Stimulated activated naive CD8-positive, alpha-beta T cell treated with anti-CD3 and anti-CD28 coated beads, Interleukin-15, Interleukin-2, amounts not matched to agents 100 ng/mL and 50 ng/mL, for 24 hours (primary cell): ENCODE measurements around the gene MRGPRF.

ENCODE experiments used
- H3K27ac Mint-ChIP-seq: one replicate; pipeline ENCODE4 v1.8.0; 2021; ENCODE audit warnings: mild to moderate bottlenecking, mixed read lengths
- H3K27me3 Mint-ChIP-seq: one replicate; pipeline ENCODE4 v1.8.0; 2021; ENCODE audit warnings: mixed read lengths
- H3K36me3 Mint-ChIP-seq: one replicate; pipeline ENCODE4 v1.8.0; 2021; ENCODE audit warnings: low read depth, mixed read lengths
- H3K4me1 Mint-ChIP-seq: one replicate; pipeline ENCODE4 v1.8.0; 2021; ENCODE audit warnings: low read depth, mixed read lengths
- H3K4me3 Mint-ChIP-seq: one replicate; pipeline ENCODE4 v1.8.0; 2021; ENCODE audit warnings: mild to moderate bottlenecking, mixed read lengths
- H3K9me3 Mint-ChIP-seq: one replicate; pipeline ENCODE4 v1.8.0; 2021; ENCODE audit warnings: mixed read lengths

The MRGPRF gene, protein sequence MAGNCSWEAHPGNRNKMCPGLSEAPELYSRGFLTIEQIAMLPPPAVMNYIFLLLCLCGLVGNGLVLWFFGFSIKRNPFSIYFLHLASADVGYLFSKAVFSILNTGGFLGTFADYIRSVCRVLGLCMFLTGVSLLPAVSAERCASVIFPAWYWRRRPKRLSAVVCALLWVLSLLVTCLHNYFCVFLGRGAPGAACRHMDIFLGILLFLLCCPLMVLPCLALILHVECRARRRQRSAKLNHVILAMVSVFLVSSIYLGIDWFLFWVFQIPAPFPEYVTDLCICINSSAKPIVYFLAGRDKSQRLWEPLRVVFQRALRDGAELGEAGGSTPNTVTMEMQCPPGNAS

GRCh38 chr11:69013009-69013951 is at the start of gene MRGPRF:
Gene MRGPRF, minus strand, starts transcription at chr11:69013246. Its CDS starts 3,345 bp downstream, at chr11:69009901.
- Mint-ChIP-seq H3K27ac (no peak within 1 kb of the TSS), H3K4me3 (no peak within 1 kb of the TSS), H3K36me3 (no peaks in the 10 kb centered on the region), H3K27me3 (peaks cover 23% of the 10 kb centered on the region), H3K4me1 (no peaks in the 10 kb centered on the region), H3K9me3 (no peaks in the 10 kb centered on the region)

DNA sequence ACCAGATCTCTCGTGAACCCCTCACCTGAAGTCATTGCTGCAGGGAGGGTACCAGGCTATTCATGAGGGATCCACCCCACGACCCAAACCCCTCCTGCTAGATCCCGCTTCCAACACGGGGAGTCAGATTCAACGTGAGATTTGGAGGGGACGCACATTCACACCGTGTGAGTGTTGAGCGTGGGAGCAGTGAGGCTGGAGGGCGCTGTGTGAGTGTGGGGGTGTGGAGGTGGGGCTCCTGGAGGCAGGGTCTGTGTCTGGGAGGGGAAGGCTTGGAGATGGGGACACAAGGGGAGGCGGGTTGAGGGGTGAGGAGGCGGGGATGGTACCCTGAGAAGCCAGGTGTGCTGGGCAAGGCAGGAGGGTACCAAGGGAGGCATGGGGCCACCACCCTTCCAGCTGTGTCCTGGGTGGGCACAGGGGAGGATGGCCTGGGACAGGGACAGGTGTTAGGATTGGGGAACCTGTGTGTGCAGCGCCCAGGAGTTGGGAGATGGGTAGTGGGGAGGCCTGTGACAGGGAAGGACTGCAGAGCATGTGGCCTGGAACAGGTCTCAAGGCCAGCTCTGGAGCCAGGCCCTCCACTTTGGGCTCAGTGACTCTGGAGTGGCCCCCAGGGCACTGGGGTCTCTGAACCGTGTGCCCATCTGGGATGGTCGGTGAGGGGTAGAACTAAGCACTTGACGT is 49.3 kb upstream of the MRGPRF start:
- no peak overlapping the region for H3K27ac Mint-ChIP-seq
- no peaks in the 10 kb centered on the region for H3K27me3 Mint-ChIP-seq
- H3K4me1 Mint-ChIP-seq = no peaks in the 10 kb centered on the region
- H3K4me3 Mint-ChIP-seq = no peak overlapping the region
- no peaks in the 10 kb centered on the region for H3K36me3 Mint-ChIP-seq
- H3K9me3 Mint-ChIP-seq = no peaks in the 10 kb centered on the region

GRCh38 chr11:69061713-69062053 is 48.6 kb upstream of the MRGPRF start:
- no peaks in the 10 kb centered on the region for H3K4me1 Mint-ChIP-seq
- H3K36me3 Mint-ChIP-seq = no peaks in the 10 kb centered on the region
- no peak overlapping the region for H3K4me3 Mint-ChIP-seq
- no peak overlapping the region for H3K27ac Mint-ChIP-seq
- no peaks in the 10 kb centered on the region for H3K27me3 Mint-ChIP-seq
- H3K9me3 Mint-ChIP-seq = no peaks in the 10 kb centered on the region

- H3K27ac Mint-ChIP-seq = no peak overlapping the region
- H3K4me1 Mint-ChIP-seq = peaks cover 5% of the 10 kb centered on the region
- peaks cover 4% of the 10 kb centered on the region for H3K36me3 Mint-ChIP-seq
- no peaks in the 10 kb centered on the region for H3K9me3 Mint-ChIP-seq
- H3K4me3 Mint-ChIP-seq = no peak overlapping the region
- no peaks in the 10 kb centered on the region for H3K27me3 Mint-ChIP-seq
Measured at GRCh38 chr11:69060806-69061712, 48.0 kb upstream of the MRGPRF start.

GRCh38 chr11:69059985-69060384 is 46.9 kb upstream of the MRGPRF start:
- peaks cover 4% of the 10 kb centered on the region for H3K36me3 Mint-ChIP-seq
- H3K27ac Mint-ChIP-seq = no peak overlapping the region
- H3K4me1 Mint-ChIP-seq = peaks cover 14% of the 10 kb centered on the region

DNA sequence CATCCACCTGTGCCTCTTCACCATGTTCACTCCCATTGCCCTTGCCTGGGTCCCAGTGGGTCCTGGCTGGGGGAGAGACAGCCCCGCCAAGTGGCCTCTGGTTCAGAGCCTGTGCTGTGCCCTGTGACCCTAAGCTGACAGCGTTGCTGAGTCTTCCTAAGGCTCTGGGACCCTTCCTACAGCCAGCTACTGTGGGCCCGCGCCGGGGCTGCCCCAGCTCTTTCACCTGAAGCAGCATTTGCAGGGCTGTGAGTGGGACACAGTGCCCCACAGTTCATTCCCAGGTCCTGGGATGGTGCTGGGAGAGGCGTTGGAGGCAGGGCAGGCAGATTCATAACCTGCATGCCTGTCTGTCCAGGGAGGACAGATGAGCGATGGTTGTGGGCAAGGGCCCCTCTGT is 46.4 kb upstream of the MRGPRF start:
- Mint-ChIP-seq H3K36me3 (peaks cover 4% of the 10 kb centered on the region), H3K27ac (no peak overlapping the region), H3K4me3 (no peak overlapping the region), H3K27me3 (no peaks in the 10 kb centered on the region), H3K9me3 (no peaks in the 10 kb centered on the region), H3K4me1 (peaks cover 16% of the 10 kb centered on the region)

More at GRCh38 chr11:69059985-69060384, 46.9 kb upstream of the MRGPRF start:
- H3K9me3 Mint-ChIP-seq = no peaks in the 10 kb centered on the region
- no peaks in the 10 kb centered on the region for H3K27me3 Mint-ChIP-seq
- H3K4me3 Mint-ChIP-seq = no peak overlapping the region

DNA sequence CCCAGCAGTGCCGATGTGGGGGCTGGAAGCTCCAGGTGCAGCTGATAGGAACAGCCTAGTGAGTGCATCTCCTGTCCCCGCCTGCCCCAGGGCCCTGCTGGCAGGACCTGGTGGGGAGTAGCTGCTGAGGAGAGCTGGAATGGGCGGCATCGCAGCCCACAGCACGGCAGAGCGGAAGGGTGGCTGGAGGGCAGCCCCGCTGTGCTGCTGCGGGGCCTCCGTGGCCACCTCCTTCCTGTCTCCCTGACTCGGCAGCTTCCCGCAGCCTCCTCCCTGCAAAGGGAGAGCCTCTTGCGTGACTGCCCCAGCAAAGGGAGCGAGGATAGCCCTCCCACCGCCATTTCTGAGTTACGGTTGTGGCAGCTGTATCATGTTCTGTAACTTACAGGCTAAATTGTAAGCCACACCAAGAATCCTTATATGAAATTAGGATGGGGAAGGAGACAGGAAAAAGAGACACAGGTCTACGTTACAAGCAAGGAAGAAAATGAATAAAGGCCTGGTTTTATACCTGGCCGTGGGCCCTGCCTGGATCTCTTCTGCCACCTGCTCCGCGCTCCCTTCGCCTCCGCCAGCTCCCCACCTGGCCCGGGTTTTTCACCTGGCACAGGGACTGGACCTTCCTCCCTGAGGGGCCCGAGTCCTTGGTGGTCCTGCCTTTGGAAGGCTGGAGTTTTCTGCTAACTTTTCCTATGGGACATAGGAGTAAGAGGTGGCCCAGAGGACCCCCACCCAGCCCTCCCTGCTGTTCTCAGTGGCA is 45.6 kb upstream of the MRGPRF start:
- Mint-ChIP-seq H3K4me1 (peaks cover 16% of the 10 kb centered on the region), H3K27ac (no peak overlapping the region), H3K36me3 (peaks cover 4% of the 10 kb centered on the region), H3K4me3 (no peak overlapping the region), H3K27me3 (no peaks in the 10 kb centered on the region), H3K9me3 (no peaks in the 10 kb centered on the region)

- H3K27ac Mint-ChIP-seq = no peak overlapping the region
- H3K4me1 Mint-ChIP-seq = peaks cover 16% of the 10 kb centered on the region
- peaks cover 4% of the 10 kb centered on the region for H3K36me3 Mint-ChIP-seq
- H3K27me3 Mint-ChIP-seq = no peaks in the 10 kb centered on the region
- no peak overlapping the region for H3K4me3 Mint-ChIP-seq
- H3K9me3 Mint-ChIP-seq = no peaks in the 10 kb centered on the region
Measured at GRCh38 chr11:69057801-69058200, 44.8 kb upstream of the MRGPRF start.

- Mint-ChIP-seq H3K27ac (no peak overlapping the region), H3K9me3 (no peaks in the 10 kb centered on the region), H3K27me3 (no peaks in the 10 kb centered on the region), H3K4me1 (peaks cover 16% of the 10 kb centered on the region), H3K36me3 (peaks cover 4% of the 10 kb centered on the region), H3K4me3 (no peak overlapping the region)
Measured at GRCh38 chr11:69057236-69057635, 44.2 kb upstream of the MRGPRF start.

GRCh38 chr11:69055598-69056516 is 42.8 kb upstream of the MRGPRF start:
- Mint-ChIP-seq H3K27me3 (no peaks in the 10 kb centered on the region), H3K4me3 (peak overlapping the region; percentile 11), H3K4me1 (peaks cover 25% of the 10 kb centered on the region), H3K9me3 (no peaks in the 10 kb centered on the region), H3K27ac (peak overlapping the region; percentile 65), H3K36me3 (peaks cover 4% of the 10 kb centered on the region)

- peaks cover 29% of the 10 kb centered on the region for H3K4me1 Mint-ChIP-seq
- H3K36me3 Mint-ChIP-seq = peaks cover 4% of the 10 kb centered on the region
- no peaks in the 10 kb centered on the region for H3K27me3 Mint-ChIP-seq
- no peaks in the 10 kb centered on the region for H3K9me3 Mint-ChIP-seq
- no peak overlapping the region for H3K4me3 Mint-ChIP-seq
- H3K27ac Mint-ChIP-seq = no peak overlapping the region
Measured at GRCh38 chr11:69055212-69055586, 42.2 kb upstream of the MRGPRF start.

DNA sequence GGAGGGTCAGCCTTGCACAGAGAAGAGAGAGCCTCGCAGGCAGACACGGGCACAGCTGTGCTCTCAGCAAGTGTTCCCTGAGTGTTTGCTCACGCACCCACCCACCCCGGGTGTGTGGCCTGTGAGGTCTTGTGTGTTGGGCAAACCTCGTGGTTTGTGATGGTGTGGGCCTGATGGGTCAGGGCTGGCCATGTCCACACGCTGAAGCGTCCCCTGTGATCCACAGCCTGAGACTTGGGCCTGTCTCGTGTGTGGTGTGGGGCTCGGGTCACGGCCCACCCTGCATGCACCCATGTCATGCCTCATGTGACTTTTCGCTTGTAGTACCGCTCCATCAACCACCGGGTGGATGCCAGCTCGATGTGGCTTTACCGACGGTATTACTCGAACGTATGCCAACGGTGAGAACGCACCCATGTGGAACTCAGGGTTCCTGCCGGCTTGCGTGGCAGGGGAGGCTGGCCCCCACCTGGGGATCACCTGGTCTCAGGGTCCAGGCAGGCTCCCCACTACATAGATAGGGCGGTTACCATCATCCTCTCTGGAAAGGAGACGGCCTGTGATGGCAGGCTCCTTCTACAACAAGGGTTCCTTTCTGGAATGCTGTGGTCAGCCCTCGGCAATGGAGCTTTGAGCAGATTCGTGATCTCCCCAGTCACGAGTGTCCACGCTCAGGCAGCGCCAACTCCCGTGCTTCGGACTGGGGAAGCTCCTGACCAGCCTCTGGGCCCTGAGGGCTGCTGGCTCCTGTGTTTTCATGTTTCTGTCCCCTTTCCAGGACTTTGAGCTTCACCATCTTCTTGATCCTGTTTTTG is 41.6 kb upstream of the MRGPRF start:
- no peak overlapping the region for H3K4me3 Mint-ChIP-seq
- H3K27me3 Mint-ChIP-seq = no peaks in the 10 kb centered on the region
- H3K4me1 Mint-ChIP-seq = peaks cover 34% of the 10 kb centered on the region
- no peaks in the 10 kb centered on the region for H3K9me3 Mint-ChIP-seq
- H3K36me3 Mint-ChIP-seq = peaks cover 4% of the 10 kb centered on the region
- H3K27ac Mint-ChIP-seq = no peak overlapping the region
